Testis (tissue), 2 donors: ENCODE measurements around the gene HOXB7.

ENCODE experiments used
- CTCF ChIP-seq, 3 experiments: fragments of 450-650 bp in 2 of 3; fragments of 200-600 bp in 1 of 3; sonication (generic) in 1 of 3; IDR thresholded peaks; one replicate each; pipeline ENCODE4 v1.5.1; 2016 to 2019; ENCODE audit warnings: antibody characterized with exemption in 3 of 3, mild to moderate bottlenecking in 2 of 3, moderate library complexity in 1 of 3
- POLR2A ChIP-seq: fragments of 450-650 bp; IDR thresholded peaks from one replicate; pipeline ENCODE4 v1.6.1; 2017; ENCODE audit warnings: antibody characterized with exemption, mild to moderate bottlenecking, moderate library complexity

- TF ChIP-seq CTCF (IDR thresholded peaks at IDR 0.05) = no peak
- no peak for TF ChIP-seq POLR2A
Measured at GRCh38 chr17:48628649-48629410, 18.0 kb upstream of the HOXB7 start.
